ENCODE results near the gene CARS2. TPM values are rescaled to one million over a fixed set of nuclear protein-coding genes. Genes with fewer than 3 reads are reported as not detected.

CARS2 gene
- polyA plus RNA-seq, 1 donor (not counting 4 experiments of a cell fraction or from before 2014, with no cell fraction given), result 90.0 TPM

DNA sequence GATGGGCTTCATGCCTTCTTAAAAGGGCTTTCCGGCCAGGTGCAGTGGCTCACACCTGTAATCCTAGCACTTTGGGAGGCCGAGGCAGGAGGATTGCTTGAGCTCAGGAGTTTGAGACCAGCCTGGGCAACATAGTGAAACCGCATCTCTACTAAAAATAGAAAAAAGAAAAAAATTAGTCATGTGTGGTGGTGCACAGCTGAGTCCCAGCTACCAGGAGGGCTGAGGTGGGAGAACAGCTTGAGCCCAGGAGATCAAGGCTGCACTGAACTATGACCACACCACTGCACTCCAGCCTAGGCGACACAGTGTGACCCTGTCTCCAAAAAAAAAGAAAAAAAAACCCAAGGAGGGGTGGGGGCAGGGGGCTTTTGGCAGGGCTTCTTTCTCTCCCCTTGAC, 7.2 kb downstream of the CARS2 start:
- TF ChIP-seq EZH2 (IDR thresholded peaks at IDR 0.05; ENCODE audit: low read length), result no peak
- TF ChIP-seq, protein P1, sequence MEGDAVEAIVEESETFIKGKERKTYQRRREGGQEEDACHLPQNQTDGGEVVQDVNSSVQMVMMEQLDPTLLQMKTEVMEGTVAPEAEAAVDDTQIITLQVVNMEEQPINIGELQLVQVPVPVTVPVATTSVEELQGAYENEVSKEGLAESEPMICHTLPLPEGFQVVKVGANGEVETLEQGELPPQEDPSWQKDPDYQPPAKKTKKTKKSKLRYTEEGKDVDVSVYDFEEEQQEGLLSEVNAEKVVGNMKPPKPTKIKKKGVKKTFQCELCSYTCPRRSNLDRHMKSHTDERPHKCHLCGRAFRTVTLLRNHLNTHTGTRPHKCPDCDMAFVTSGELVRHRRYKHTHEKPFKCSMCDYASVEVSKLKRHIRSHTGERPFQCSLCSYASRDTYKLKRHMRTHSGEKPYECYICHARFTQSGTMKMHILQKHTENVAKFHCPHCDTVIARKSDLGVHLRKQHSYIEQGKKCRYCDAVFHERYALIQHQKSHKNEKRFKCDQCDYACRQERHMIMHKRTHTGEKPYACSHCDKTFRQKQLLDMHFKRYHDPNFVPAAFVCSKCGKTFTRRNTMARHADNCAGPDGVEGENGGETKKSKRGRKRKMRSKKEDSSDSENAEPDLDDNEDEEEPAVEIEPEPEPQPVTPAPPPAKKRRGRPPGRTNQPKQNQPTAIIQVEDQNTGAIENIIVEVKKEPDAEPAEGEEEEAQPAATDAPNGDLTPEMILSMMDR (optimal IDR thresholded peaks at IDR 0.05 in 1 of 3, IDR thresholded peaks at IDR 0.05 in 1 of 3, conservative IDR thresholded peaks at IDR 0.05 in 1 of 3; ENCODE audit: extremely low read depth in 1 of 3, insufficient read depth in 2 of 3, low read length in 3 of 3), result no peak
- no peak for DNase-seq (ENCODE audit: low read depth, low spot score)
- FAIRE-seq, result no peak
- Histone ChIP-seq H3K9ac (ENCODE audit: control insufficient read depth, extremely low read depth, insufficient read depth, low read length) (no peak overlapping the region), H3K4me1 (ENCODE audit: control insufficient read depth, extremely low read depth, insufficient read depth, low read length) (peaks cover 1% of the 10 kb centered on the region), H4K20me1 (ENCODE audit: control insufficient read depth, extremely low read depth, insufficient read depth, low read length) (no peaks in the 10 kb centered on the region), H3K79me2 (ENCODE audit: control insufficient read depth, insufficient read depth, low read length) (peaks cover 40% of the 10 kb centered on the region), H3K4me3 (ENCODE audit: control insufficient read depth in 2 of 3, extremely low read depth in 1 of 3, insufficient read depth in 2 of 3, low read depth in 1 of 3, low read length in 3 of 3) (no peak overlapping the region), H3K27ac (ENCODE audit: control insufficient read depth, insufficient read depth, low read length) (no peak overlapping the region), H3K9me1 (ENCODE audit: control insufficient read depth, extremely low read depth, insufficient read depth, low read length) (peaks cover 3% of the 10 kb centered on the region), H3K27me3 (ENCODE audit: control insufficient read depth, extremely low read depth, insufficient read depth, low read length) (no peaks in the 10 kb centered on the region), H3K4me2 (ENCODE audit: control insufficient read depth, extremely low read depth, insufficient read depth, low read depth, low read length) (no peak overlapping the region), H3K36me3 (ENCODE audit: control insufficient read depth in 2 of 2, extremely low read depth in 1 of 2, insufficient read depth in 2 of 2, low read length in 2 of 2) (peaks cover 33 to 46% of the 10 kb centered on the region in 2 experiments), H3K9me3 (ENCODE audit: control insufficient read depth, low read depth, low read length) (no peaks in the 10 kb centered on the region), H2AFZ (ENCODE audit: control insufficient read depth, low read length) (no peak overlapping the region)
- dilution Hi-C loops (cut with MboI; ENCODE audit: extremely low pct_ligation_motif_present, low sequenced_read_pairs), result no loop called here

DNA sequence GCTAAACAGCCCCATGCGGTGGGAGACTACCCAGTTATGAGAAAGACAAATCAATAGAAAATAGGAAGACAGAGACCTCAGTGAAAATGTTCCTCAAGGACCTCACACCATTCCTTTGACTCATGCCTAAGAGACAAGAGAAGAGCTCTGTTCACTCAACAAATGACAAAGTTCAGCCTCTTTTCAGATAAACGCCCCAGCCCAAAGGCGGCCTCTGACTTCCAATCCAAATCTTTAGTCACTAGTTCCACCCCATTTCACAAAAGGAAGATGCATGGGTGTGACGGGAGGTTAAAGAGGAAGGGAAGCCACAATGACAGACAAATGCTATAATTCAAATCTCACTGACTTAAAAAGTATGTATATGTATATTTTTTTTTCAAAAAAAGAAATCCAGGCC, 8.1 kb downstream of the CARS2 start:
- peaks cover 32% of the 10 kb centered on the region for H3K79me2 ChIP-seq (ENCODE audit: control insufficient read depth, insufficient read depth, low read length)
- no peak overlapping the region for H2AFZ ChIP-seq (ENCODE audit: control insufficient read depth, low read length)
- H3K4me2 ChIP-seq (ENCODE audit: control insufficient read depth, extremely low read depth, insufficient read depth, low read depth, low read length), result no peak overlapping the region
- no peak overlapping the region for H3K9ac ChIP-seq (ENCODE audit: control insufficient read depth, extremely low read depth, insufficient read depth, low read length)
- no peaks in the 10 kb centered on the region for H3K9me3 ChIP-seq (ENCODE audit: control insufficient read depth, low read depth, low read length)
- no peak overlapping the region for H3K4me3 ChIP-seq (ENCODE audit: control insufficient read depth in 2 of 3, extremely low read depth in 1 of 3, insufficient read depth in 2 of 3, low read depth in 1 of 3, low read length in 3 of 3)
- H3K9me1 ChIP-seq (ENCODE audit: control insufficient read depth, extremely low read depth, insufficient read depth, low read length), result peaks cover 3% of the 10 kb centered on the region
- no peak for DNase-seq (ENCODE audit: low read depth, low spot score)
- no peaks in the 10 kb centered on the region for H3K27me3 ChIP-seq (ENCODE audit: control insufficient read depth, extremely low read depth, insufficient read depth, low read length)
- no peaks in the 10 kb centered on the region for H4K20me1 ChIP-seq (ENCODE audit: control insufficient read depth, extremely low read depth, insufficient read depth, low read length)
- no peaks in the 10 kb centered on the region for H3K4me1 ChIP-seq (ENCODE audit: control insufficient read depth, extremely low read depth, insufficient read depth, low read length)
- dilution Hi-C loops (cut with MboI; ENCODE audit: extremely low pct_ligation_motif_present, low sequenced_read_pairs), result no loop called here
- no peak for TF ChIP-seq EZH2 (IDR thresholded peaks at IDR 0.05; ENCODE audit: low read length)
- TF ChIP-seq, protein P1 (optimal IDR thresholded peaks at IDR 0.05 in 1 of 3, IDR thresholded peaks at IDR 0.05 in 1 of 3, conservative IDR thresholded peaks at IDR 0.05 in 1 of 3; ENCODE audit: extremely low read depth in 1 of 3, insufficient read depth in 2 of 3, low read length in 3 of 3), result no peak
- no peak overlapping the region for H3K27ac ChIP-seq (ENCODE audit: control insufficient read depth, insufficient read depth, low read length)
- H3K36me3 ChIP-seq (ENCODE audit: control insufficient read depth in 2 of 2, extremely low read depth in 1 of 2, insufficient read depth in 2 of 2, low read length in 2 of 2), result peaks cover 32 to 45% of the 10 kb centered on the region in 2 experiments
- no peak for FAIRE-seq
